ENCODE results near the gene CDKN2B-AS1. TPM values are rescaled to one million over a fixed set of nuclear protein-coding genes. Genes with fewer than 3 reads are reported as not detected.

The CDKN2B-AS1 gene
- polyA plus RNA-seq, 1 donor from 2014 or later: not detected

DNA sequence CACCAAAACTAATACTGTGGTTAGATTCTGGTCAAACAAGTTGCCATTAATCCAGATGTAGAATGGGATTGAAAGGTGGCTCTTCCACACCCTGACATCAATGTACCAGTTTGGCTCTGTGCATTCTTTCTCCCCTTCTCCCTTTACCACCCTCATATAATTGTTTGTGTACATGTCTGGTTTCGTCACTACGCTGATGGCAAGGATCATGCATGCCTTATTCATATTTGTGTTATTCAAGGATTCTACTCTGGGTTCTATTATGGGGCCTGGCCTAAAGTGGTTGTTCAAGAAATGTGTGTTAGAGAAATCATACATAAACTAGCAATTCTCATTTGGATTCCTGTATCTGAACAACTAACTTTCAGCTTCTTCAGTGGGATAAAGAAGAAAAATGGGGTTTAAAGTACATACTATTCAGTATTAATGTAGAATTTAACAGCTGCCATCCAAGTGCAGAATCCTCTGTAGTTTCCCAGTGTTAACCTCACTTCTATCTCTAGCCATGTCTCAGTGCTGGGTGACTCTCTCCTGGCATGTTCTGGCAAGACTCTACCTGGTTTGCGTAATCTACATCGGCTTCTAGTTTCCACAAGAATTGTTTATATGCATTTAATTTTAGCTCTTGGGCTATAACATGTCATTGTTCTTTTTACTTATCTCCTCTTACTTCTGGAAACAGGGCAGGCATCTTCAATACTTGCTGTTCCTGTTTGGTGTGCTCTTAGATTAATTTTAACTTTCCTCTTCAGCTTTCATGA, 42.5 kb downstream of the CDKN2B-AS1 start (continued):
- TF ChIP-seq MXI1 (conservative IDR thresholded peaks at IDR 0.05; ENCODE audit: poor library complexity, severe bottlenecking): no peak
- no peak for TF ChIP-seq RAD21 (conservative IDR thresholded peaks at IDR 0.05)

DNA sequence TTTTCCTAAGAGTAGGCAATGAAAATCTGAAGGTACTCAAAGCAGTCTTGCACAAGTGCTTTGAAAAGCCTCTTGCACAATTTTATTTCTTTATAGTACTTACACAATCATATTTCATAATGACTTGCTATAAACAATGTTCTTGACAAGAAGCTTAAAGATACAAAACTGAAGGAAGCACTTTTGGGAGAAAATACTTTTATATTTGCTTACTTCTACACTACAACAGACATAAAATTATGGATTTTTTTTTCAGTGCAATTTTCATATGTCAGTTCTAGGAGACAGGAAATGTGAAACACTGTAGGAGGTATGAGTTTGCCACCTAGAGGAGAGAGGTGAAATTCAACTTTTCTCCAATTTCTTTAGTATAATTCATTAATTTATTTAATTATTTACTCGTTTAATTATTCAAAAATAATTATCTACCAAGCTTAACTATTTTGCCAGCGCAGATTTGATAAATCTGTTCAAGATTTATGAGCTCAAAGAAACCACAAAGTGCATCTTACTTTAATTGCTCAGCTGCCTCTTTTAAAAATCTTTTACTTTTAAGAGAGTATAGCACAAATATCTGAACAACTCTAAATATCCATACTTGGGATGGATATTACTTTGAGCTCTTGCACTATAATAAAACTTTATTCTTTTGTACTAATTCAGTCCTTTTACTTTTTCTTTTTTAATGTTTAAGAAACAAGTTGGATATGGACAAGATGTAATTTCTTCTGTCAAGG, 43.5 kb downstream of the CDKN2B-AS1 start:
- Histone ChIP-seq H3K27ac (ENCODE audit: low read length) (no peak overlapping the region), H2AFZ (ENCODE audit: low read depth, low read length) (no peak overlapping the region), H3K9me3 (ENCODE audit: low read length) (no peaks in the 10 kb centered on the region), H3K9me2 (ENCODE audit: insufficient read depth, low read length) (no peaks in the 10 kb centered on the region), H3K36me3 (ENCODE audit: insufficient read depth, low read length) (no peaks in the 10 kb centered on the region), H3K79me2 (replicated peaks; ENCODE audit: insufficient read depth, low read length) (no peaks in the 10 kb centered on the region), H3F3A (ENCODE audit: insufficient read depth, low read length, poor library complexity, severe bottlenecking) (no peaks in the 10 kb centered on the region), H3K4me2 (ENCODE audit: low read length) (no peak overlapping the region), H3K27me3 (ENCODE audit: insufficient read depth, low read depth, low read length) (no peaks in the 10 kb centered on the region), H3K4me3 (ENCODE audit: low read length) (no peak overlapping the region), H4K20me1 (ENCODE audit: insufficient read depth) (no peaks in the 10 kb centered on the region), H3K9ac (ENCODE audit: low read length) (no peak overlapping the region)
- no peak for TF ChIP-seq RAD21 (conservative IDR thresholded peaks at IDR 0.05)
- TF ChIP-seq, protein P1, sequence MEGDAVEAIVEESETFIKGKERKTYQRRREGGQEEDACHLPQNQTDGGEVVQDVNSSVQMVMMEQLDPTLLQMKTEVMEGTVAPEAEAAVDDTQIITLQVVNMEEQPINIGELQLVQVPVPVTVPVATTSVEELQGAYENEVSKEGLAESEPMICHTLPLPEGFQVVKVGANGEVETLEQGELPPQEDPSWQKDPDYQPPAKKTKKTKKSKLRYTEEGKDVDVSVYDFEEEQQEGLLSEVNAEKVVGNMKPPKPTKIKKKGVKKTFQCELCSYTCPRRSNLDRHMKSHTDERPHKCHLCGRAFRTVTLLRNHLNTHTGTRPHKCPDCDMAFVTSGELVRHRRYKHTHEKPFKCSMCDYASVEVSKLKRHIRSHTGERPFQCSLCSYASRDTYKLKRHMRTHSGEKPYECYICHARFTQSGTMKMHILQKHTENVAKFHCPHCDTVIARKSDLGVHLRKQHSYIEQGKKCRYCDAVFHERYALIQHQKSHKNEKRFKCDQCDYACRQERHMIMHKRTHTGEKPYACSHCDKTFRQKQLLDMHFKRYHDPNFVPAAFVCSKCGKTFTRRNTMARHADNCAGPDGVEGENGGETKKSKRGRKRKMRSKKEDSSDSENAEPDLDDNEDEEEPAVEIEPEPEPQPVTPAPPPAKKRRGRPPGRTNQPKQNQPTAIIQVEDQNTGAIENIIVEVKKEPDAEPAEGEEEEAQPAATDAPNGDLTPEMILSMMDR (IDR thresholded peaks at IDR 0.05; ENCODE audit: poor library complexity, severe bottlenecking): peak; percentile 42

DNA sequence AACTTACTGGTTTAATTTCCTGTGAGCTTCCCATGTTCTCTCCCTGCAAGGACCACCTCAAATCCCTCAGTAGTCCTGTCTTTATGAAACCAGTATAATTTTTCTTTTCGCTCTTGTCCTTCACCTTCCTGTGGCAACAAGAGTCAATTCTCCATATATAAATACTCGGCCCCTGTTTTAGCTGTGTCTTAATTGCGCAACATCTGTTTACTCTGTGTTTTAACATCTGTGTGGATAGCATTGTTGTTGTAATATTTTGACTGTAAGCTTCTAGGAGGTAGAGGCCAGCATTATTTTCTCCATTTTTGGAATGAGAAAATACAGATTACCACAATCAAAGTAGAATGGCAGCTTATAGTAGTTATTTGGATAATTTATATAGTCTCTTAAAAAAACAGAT, 44.7 kb downstream of the CDKN2B-AS1 start:
- Histone ChIP-seq H3K27me3 (ENCODE audit: insufficient read depth, low read depth, low read length) (no peaks in the 10 kb centered on the region), H3K9ac (ENCODE audit: low read length) (no peak overlapping the region), H3K4me2 (ENCODE audit: low read length) (no peak overlapping the region), H3K79me2 (replicated peaks; ENCODE audit: insufficient read depth, low read length) (no peaks in the 10 kb centered on the region), H3K9me2 (ENCODE audit: insufficient read depth, low read length) (no peaks in the 10 kb centered on the region), H4K20me1 (ENCODE audit: insufficient read depth) (no peaks in the 10 kb centered on the region), H3K27ac (ENCODE audit: low read length) (no peak overlapping the region), H3F3A (ENCODE audit: insufficient read depth, low read length, poor library complexity, severe bottlenecking) (no peaks in the 10 kb centered on the region), H3K9me3 (ENCODE audit: low read length) (no peaks in the 10 kb centered on the region), H3K36me3 (ENCODE audit: insufficient read depth, low read length) (no peaks in the 10 kb centered on the region), H2AFZ (ENCODE audit: low read depth, low read length) (no peak overlapping the region), H3K4me3 (ENCODE audit: low read length) (no peak overlapping the region)
- TF ChIP-seq TAF1 (IDR thresholded peaks at IDR 0.05; ENCODE audit: low read depth) (no peak), SMC3 (conservative IDR thresholded peaks at IDR 0.05; ENCODE audit: poor library complexity) (no peak), MXI1 (conservative IDR thresholded peaks at IDR 0.05; ENCODE audit: poor library complexity, severe bottlenecking) (no peak), RAD21 (conservative IDR thresholded peaks at IDR 0.05) (no peak), EZH2 (IDR thresholded peaks at IDR 0.05; ENCODE audit: borderline replicate concordance, insufficient read depth, low read length, poor library complexity, severe bottlenecking) (no peak), REST (IDR thresholded peaks at IDR 0.05; ENCODE audit: borderline replicate concordance) (no peak), POLR2AphosphoS5 (IDR thresholded peaks at IDR 0.05) (no peak), EP300 (conservative IDR thresholded peaks at IDR 0.05; ENCODE audit: poor library complexity, severe bottlenecking) (no peak)
- TF ChIP-seq, protein P1 (IDR thresholded peaks at IDR 0.05; ENCODE audit: poor library complexity, severe bottlenecking): no peak

All from neural cell (in vitro differentiated cells).